Endometrial microvascular endothelial cells (primary cell): ENCODE results near the gene ARMC7. TPM values are rescaled to one million over a fixed set of nuclear protein-coding genes. Genes with fewer than 3 reads are reported as not detected.
"Not testable (repeated sequence)": the region's sequence is repeated elsewhere in the genome, so short reads cannot be mapped to it uniquely, and the experiment has no call there.

Experiments used
- in situ Hi-C: cut with HindIII; loops from 2 replicates; pipeline ENCODE4 v1.10.0; 2017; ENCODE audit warnings: low sequenced_read_pairs, low pct_unique_long_range_greater_than_20kb; ENCODE audit errors: inconsistent ontology term
- total RNA-seq: library from RNA; depleted of rRNA; stranded (reverse); fragments of >200 nt; gene quantifications from one replicate; pipeline ENCODE4 v1.2.3, GENCODE V29; 2015; ENCODE audit errors: inconsistent ontology term

Gene ARMC7
- total RNA-seq, 1 donor from 2014 or later = 4.2 TPM

DNA sequence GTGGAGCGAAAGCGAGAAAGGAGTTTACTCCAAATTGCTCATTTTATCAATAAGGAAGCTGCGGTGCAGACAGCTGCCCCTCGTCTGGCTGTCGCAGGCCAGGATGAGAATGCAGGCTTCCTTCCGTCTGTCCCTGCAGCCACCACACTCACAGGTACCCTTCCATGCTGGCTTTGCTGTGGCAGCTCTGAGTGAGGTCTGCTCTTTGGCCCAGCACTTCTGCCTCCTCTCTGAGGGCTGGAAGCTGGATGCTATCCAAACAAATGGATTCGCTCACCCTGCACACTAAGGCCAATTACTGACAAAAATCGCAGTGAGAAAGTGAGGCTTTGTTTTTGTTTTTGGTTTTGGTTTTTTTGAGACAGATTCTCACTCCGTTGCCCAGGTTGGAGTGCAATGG, 7.0 kb downstream of the ARMC7 start:
- in situ Hi-C loops = no loop called here

DNA sequence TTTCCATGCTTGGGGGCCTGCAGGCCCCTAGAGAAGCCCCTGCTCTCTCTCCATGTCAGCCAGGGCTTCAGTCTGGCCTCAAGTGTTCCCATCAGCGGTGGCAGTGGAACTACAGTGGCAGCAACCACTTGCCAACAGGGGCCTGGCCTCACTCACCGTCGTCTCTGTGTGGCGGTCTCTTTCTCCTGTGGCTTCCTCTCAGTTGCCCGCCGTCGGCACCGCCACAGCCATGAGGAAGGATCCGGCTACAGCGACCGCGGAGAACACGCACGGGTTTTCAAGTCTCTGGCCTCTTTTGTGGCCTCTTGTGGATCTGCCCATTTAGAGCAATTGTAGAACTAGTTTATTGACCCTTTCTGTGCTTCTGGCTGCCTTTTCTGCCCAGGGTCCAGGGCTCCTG, 8.5 kb downstream of the ARMC7 start:
- in situ Hi-C loops = no loop called here

DNA sequence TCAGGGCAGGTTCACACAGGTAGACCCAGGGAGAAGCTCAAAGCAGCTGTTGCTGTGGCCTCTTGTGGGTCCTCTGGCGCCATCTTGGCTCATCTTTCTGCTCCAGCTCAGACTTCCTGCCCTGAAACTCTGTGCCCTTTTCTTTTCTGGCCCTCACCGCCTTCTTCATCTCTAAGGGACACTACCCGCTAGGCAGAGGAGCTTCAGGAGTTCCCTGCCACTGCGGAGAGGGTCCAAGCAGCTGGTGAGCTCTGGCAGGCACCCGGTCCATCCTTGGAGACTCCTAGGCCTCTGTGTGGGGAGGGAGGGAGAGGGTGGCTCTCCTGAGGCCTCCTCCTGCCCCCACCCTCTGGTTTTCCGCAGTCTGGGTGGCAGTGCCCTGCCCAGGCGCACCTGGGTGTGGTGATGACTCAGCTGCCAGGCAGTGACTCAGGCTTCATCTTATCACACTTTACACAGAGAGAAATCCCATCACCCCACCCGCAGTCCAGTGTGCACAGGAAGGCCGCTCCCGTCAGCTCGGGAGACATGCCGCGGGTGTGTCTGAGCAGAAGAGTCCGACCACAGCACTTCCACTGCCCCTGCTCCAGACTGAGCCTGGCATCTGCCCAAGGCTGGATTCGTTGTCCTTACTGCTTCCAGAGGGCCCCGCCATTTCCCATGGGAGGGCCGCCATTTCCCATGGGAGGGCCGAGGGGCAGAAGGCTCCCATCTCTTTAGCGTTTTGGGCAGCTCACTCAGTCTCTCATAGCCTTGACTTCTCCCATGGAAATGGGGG, 14.5 kb downstream of the ARMC7 start:
- in situ Hi-C loops = no loop called here

DNA sequence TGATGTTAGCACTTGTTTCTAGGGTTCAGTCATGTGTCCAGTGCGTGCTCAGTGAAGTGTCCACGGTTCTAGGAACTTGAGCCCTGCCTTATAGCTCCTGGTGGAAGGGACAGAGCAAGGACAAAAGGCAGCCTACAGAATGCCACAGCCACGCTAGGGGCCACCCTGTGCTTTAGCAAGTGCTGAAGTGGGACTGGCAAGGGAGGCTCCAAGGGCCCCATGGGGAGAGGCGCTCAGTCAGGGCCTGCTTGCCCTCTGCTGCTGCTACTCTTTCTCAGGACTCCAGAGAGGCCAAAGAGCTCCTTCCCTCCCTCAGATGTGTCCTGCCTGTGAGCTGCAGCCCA, 15.0 kb downstream of the ARMC7 start:
- in situ Hi-C loops = no loop called here

DNA sequence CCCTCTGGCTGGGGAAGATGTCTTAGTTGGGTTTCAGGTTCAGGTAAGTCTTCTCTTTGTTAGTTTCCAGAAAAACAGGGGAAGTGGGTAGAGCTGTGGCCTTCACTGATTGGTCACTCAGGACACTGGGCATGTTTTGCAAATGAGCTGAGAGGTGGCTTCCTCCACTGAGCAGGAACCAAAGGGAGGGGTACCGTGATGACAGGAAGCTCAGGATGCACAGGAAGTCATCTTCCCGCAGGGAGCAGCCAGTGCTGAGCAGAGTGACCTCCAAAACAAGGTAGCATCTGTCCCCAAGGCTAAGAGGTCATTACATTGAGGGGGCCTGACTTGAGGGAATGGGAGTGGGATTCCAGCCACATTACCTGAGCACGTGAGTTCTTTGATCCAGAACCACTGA, 16.2 kb downstream of the ARMC7 start:
- in situ Hi-C loops = no loop called here

DNA sequence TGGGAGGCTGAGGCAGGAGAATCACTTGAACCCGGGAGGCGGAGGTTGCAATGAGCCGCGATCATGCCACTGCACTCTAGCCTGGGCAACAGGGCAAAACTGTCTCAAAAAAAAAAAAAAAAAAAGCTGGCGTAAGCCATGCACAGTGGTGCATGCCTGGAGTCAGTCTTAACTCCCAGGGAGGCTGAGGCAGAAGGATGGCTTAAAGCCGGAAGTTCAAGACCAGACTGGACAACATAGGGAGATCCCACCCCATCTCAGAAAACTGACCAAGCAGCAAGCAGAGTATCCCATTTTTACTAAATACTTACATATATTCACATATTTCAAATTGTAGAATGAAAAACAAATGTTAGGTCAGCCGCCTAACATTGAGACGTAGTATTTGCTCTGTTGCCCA, 17.2 kb downstream of the ARMC7 start:
- in situ Hi-C loops = no loop called here

DNA sequence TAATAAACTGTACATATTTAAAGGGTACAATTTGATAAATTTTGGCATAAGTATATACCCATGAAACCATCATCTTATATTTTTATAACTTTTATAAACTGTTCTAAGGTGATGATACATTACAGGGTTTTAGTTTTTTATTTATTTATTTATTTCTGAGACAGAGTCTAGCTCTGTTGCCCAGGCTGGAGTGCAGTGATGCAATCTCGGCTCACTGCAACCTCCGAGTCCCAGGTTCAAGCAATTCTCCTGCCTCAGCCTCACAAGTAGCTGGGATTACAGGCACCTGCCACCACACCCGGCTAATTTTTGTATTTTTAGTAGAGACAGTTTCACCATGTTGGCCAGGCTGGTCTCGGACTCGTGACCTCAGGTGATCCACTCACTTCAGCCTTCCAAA, 18.2 kb downstream of the ARMC7 start:
- in situ Hi-C loops = not testable (repeated sequence)

DNA sequence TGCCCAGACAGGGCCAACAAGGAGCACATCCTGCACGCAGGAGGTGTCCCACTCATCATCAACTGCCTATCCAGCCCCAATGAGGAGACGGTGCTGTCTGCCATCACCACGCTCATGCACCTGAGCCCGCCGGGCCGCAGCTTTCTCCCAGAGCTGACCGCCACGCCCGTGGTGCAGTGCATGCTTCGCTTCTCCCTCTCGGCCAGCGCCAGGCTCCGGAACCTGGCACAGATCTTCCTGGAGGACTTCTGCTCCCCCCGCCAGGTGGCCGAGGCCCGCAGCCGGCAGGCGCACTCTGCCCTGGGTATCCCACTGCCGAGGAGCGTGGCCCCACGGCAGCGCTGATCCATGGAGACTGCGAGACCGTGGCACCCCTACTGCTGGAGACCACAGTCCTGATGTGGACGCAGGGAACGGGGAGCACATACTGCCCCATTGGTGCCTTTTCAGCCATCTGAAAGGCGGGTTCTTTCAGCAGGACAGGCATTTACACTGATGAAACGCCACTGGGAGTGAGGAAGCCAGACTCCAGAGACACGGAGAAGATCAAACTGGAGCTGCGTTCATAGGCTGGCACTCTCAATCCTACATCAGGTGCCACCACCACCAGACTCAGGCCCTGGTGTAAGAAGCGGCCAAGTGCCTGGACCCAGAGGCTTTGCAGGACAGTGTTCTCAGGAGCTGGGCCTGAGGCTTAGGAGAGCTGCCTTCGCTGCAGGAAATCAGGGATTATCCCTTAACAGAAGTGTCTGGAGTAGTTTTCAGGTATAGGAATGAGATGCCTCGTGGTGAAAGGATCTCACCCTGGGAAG, 19.1 kb downstream of the ARMC7 start:
- in situ Hi-C loops = no loop called here

DNA sequence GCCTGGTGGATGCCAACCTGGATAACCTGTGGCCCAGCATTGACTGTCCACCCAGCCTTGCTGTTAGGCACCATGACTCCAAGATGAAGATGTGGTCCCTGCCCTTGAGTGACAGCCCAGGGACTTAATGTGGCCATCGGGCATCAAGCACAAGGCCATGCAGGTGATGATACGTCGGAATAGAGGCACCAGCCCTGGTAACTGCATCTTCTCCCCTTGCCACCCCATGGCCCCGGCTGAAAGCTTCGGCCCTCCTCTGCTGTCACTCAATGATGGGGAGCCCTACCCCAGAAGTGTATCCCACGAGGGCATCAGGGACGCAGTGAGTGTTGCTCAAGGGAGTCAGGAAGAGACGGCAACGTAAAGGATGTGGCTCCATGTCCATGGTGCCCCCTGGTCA, 19.8 kb downstream of the ARMC7 start:
- in situ Hi-C loops = no loop called here

DNA sequence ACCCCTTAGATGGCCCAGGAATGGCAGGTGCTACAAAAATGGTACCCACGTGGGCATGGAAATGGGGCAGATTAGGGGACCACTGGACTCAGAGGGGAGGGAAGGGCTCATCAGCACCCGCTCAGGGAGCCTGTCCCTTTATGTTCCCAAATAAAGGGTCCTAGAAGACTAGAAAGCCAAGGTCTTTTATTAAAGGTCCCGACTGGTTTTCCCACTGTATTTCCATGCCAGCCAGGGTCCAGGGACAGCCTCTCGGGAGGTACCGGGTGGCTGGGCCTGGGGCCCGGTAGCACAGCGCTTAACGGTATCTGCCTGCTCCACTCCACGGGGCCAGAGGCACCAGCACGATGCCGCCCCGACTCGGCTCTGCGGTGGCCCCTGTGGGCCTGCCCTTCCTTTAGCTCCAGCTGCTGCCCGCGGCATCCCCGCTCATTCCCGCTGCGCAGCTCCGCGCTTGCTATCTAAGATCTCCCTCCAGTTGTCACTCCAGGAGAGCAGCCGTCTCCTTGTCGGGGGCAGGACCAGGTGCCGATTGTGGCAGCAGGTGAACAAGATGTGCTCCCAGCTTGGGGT, 20.4 kb downstream of the ARMC7 start:
- in situ Hi-C loops = no loop called here

DNA sequence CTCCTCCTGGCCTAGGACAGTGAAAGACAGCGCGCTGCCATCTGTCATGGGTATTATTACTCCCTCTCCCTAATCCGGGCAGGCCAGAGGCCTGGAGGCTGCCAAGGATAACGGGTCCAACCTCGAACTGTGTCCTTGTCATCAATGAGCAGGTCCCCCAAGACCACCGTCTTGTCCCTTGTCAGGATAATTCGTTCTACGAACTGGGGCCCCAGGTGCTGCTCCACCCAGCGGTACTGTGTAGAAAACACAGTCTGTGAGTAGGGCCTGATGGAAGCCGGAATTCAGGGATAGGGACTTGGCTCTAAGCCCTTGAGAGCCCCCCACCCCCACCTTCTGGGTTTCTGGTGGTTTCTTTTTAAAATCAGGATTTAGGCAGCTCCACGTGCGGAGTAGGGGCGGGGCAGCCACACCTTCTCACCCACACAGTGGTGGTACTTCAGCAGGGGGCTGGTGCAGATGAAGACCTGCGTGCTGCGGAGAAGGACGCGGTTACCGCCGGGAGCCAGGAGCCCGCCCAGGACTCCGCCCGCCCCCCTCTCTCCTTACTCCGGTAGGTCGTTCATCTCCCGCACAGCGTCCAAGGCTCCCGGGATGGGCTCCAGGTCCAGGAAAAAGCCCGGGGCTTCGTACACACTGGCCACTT, 21.0 kb downstream of the ARMC7 start:
- in situ Hi-C loops = no loop called here

DNA sequence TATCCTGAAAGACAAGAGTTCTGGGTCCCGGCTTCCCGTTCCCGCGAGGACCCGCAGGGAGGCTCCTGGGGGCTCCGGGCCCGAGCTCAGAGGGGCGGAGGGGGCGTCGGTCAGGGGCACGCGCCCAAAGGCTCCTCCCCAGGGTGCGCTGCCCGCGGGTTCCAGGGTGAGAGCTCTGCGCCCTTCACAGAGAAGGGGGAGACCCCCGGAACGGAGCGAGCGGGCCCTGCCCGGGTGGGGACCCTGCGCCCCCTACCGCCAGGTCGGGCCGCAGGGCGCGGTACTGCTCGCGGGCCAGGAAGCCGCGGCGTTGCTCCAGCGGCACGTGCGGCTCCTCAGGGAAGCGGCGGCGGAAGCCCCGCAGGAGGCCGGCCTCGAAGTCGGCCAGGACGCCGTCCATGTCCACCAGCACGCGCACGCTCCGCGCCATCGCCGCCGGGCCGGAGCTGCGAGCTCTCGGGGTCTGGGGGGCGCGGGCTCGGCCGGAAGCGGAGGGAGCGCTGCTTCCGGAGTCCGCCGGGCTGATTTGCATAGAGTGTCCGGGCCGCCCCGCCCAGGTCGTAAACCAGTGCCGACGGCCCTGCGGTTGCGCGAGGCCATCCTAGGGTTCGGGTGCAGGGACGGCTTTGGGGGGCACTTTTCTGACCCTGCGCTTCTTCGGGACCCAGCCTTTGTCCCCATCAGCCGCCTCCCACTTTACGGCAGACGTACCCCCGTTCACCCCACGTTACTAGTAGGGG, 21.7 kb downstream of the ARMC7 start, which contains the start of gene NT5C:
TSS of gene NT5C (minus strand) at position 465 of the 740 bp plus-strand sequence. CDS start at position 430, 35 bp downstream.
- in situ Hi-C loops = no loop called here

DNA sequence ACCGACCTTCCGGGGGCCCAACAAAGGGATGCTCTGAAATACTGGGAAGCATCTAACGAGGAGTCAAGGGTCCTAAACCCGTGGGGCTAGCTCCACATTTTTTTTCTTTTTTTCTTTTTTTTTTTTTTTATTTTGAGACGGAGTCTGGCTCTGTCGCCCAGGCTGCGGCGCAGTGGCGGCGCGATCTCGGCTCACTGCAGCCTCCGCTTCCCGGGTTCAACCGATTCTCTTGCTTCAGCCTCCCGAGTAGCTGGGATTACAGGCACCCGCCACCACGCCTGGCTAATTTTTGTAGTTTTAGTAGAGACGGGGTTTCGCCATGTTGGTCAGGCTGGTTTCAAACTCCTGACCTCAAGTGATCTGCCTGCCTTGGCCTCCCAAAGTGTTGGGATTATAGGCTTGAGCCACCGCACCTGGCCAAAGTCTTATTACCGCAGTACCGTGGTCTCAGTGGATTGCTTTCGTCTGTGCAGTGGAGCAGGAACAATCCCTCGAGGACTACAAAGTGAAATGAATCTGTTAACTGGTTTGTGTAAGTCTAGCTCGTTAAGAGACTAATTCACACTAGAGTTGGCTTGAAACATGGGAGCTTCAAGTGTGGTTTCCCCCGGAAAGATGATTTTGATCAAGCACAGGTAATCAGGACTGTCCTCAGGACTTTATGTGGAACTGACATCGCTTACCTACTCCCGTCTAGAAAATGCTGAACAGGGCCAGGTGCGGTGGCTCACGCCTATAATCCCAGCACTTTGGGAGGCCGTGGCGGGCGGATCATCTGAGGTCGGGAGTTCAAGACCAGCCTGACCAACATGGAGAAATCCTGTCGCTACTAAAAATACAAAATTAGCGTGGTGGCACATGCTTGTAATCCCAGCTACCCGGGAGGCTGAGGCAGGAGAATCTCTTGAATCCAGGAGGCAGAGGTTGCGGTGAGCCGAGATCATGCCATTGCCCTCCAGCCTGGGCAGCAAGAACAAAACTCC, 22.5 kb downstream of the ARMC7 start:
- in situ Hi-C loops = not testable (repeated sequence)

DNA sequence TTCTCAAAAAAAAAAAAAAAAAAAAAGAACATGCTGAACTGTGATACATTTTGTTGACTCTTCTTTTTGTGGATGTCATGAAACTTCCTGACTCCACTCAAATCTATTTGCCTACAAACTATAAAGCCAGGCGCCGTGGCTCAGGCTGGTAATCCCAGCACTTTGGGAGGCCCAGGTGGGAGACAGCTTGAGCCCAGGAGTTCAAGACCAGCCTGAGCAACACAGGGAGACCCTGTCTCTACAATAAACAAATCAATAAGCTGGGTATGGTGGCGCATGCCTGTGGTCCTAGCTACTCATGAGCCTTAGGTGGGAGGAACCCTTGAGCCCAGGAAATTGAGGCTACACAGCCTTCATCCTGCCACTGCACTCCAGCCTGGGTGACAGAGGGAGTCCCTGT, 23.2 kb downstream of the ARMC7 start:
- in situ Hi-C loops = no loop called here

DNA sequence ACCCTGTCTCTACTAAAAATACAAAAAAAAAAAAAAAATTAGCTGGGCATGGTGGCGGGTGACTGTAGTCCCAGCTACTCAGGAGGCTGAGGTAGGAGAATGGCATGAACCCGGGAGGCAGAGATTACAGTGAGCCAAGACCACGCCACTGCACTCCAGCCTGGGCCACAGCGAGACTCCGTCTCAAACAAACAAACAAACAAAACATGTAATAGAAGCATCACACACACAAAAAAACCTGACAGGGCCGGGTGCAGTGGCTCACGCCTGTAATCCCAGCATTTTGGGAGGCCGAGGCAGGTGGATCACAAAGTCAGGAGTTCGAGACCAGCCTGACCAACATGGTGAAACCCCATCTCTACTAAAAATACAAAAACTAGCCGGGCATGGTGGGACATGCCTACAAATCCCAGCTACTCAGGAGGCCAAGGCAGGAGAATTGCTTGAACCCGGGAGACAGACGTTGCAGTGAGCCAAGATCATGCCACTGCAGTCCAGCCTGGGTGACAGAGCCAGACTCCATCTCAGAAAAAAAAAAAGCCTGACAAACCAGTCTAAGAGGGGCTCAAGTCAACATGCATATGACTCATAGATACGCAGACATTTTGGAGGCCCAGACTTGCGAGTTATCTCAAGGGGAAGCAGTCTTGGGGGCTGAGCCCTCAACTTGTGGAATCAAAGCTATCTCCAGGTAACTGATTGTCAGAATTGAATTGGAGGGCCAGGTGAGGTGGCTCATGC, 24.0 kb downstream of the ARMC7 start:
- in situ Hi-C loops = not testable (repeated sequence)

DNA sequence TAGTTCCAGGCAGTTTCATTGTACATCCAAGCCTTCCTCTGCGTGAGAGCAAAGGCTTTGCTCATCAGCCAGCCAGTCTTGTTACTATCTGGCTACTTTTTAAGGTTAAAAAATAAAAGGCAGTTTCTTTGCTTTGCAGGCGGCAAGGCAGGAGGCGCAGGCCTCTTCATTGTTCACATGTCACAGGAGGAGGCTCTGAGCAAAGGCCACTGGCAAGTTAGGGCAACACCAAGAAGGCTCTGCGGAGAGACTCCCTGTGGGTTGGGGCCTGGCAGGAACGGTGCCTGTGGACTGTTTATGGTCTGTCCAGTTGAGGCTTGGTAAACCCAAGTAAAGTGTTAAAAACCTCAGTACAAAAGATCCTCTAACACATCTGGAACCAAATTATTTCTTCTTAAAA, 25.7 kb downstream of the ARMC7 start:
- in situ Hi-C loops = no loop called here

DNA sequence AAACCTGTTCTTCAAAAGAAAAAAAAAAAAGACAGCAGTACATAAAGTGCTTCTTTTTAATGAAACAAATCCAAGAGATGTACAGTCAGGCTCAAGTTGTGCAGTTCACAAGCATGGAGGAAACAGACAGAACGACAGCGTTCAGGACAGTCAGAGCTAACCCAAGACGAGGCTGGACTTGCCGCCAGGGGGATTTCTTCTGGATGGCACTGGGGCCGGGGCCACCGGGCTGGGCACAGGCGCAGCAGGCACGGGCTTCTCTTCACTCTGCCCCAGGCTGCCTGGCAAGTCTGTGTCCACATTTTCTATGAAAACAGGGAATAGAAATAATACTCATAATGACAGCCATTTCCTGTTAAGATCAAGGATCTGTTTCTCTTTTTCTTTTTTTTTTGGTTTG, 26.2 kb downstream of the ARMC7 start:
- in situ Hi-C loops = no loop called here
